CD4-positive, alpha-beta T cell treated with Interleukin-4 for 4 hours (primary cell): ENCODE results near the gene LIMA1.
"Not testable (repeated sequence)": the region's sequence is repeated elsewhere in the genome, so short reads cannot be mapped to it uniquely, and the experiment has no call there.

Source experiments
- DNase-seq: peaks from one replicate; pipeline ENCODE4 v3.0.0-alpha.2; 2020

The LIMA1 gene

GRCh38 chr12:50285253-50285652 lies 1.9 kb upstream of the LIMA1 start:
- DNase-seq = no peak

GRCh38 chr12:50282721-50283228 lies 545 bp downstream of the LIMA1 start:
- DNase-seq = no peak

GRCh38 chr12:50279501-50279900 lies 3.8 kb downstream of the LIMA1 start:
- no peak for DNase-seq

GRCh38 chr12:50276912-50277671 lies 6.2 kb downstream of the LIMA1 start:
- DNase-seq = no peak

GRCh38 chr12:50276068-50276467 lies 7.3 kb downstream of the LIMA1 start:
- DNase-seq = no peak

GRCh38 chr12:50275556-50275955 lies 7.8 kb downstream of the LIMA1 start:
- no peak for DNase-seq

- DNase-seq = not testable (repeated sequence)
Measured at GRCh38 chr12:50275127-50275526, 8.2 kb downstream of the LIMA1 start.

- DNase-seq = no peak
Measured at GRCh38 chr12:50271724-50272247, 11.5 kb downstream of the LIMA1 start.

- no peak for DNase-seq
Measured at GRCh38 chr12:50268482-50268881, 14.8 kb downstream of the LIMA1 start.

- no peak for DNase-seq
Measured at GRCh38 chr12:50265770-50266524, 17.4 kb downstream of the LIMA1 start.

GRCh38 chr12:50263832-50264231 lies 19.5 kb downstream of the LIMA1 start:
- DNase-seq = no peak

GRCh38 chr12:50261654-50262053 lies 21.7 kb downstream of the LIMA1 start:
- DNase-seq = no peak

- no peak for DNase-seq
Measured at GRCh38 chr12:50258167-50258551, 25.2 kb downstream of the LIMA1 start.

GRCh38 chr12:50257236-50258166 lies 25.8 kb downstream of the LIMA1 start:
- no peak for DNase-seq

- DNase-seq = no peak
Measured at GRCh38 chr12:50256761-50257160, 26.6 kb downstream of the LIMA1 start.

- DNase-seq = no peak
Measured at GRCh38 chr12:50252977-50253602, 30.2 kb downstream of the LIMA1 start.

- no peak for DNase-seq
Measured at GRCh38 chr12:50251619-50252252, 31.6 kb downstream of the LIMA1 start.

- no peak for DNase-seq
Measured at GRCh38 chr12:50249464-50250182, 33.7 kb downstream of the LIMA1 start.

- DNase-seq = no peak
Measured at GRCh38 chr12:50248883-50249282, 34.4 kb downstream of the LIMA1 start.

GRCh38 chr12:50248411-50248810 lies 34.9 kb downstream of the LIMA1 start:
- no peak for DNase-seq

GRCh38 chr12:50247665-50248064 lies 35.7 kb downstream of the LIMA1 start:
- DNase-seq = not testable (repeated sequence)
